Measurements from ENCODE around the gene OR2AJ1.

Gene OR2AJ1

DNA sequence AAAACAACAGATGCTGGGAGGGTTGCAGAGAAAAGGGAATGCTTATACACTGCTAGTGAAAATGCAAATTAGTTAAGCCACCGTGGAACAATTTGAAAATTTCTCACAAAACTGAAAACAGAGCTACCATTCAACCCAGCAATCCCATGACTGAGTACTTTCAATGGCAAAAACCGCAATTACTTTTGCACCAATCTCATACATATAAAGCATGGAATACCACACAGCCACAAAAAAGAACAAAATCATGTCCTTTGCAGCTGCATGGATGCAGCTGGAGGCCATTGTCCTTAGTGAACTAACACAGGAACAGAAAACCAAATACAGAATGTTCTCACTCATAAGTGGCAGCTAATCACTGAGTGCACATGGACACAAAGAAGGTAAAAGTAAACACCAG is 10.9 kb upstream of the OR2AJ1 start (continued):
- TF ChIP-seq SCRT2 (tag by site-specific recombination; IDR thresholded peaks at IDR 0.05) (no peak), ZNF501 (tag by site-specific recombination; IDR thresholded peaks at IDR 0.05) (no peak), KLF10 (tag by site-specific recombination; IDR thresholded peaks at IDR 0.05) (no peak)

DNA sequence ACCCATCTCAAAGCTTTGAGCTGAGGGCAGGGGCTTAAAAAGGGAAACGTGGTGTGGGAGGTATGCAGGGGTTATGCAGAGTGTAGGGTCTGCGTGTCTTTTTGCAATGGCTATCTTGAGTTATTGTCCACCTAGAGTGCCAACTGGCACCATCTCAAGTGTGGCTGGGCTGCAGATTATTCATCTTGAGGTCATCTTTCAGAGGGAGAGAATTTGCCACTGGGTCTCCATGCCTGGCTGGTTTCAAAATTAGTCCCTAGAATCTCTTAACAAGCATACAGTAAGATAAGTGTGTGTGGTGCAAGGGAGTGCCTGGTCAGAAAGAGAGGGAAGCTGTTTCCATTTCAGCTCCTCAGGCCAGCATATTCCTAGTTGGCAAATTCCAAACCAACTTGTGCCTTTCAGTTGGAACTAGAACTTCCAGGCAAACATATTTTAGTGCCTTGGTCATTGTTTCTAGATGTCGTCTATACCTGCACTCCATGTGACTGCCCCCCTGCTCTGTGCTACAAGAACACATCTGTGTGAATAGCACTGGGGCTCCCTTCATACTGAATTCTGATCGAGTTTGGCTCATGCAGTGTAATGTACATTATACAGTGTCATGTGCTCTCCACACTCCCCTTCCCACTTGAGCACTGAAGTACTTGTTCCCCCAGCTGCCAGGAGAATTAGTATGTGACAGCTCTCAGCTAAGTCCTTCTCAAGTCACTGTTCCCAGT is 9.6 kb upstream of the OR2AJ1 start:
- H3K9me3 ChIP-seq (ENCODE audit: control insufficient read depth, insufficient read depth, low read depth, low read length), result no peaks in the 10 kb centered on the region
- H3K36me3 ChIP-seq (ENCODE audit: control insufficient read depth in 2 of 2, insufficient read depth in 1 of 2, low read length in 2 of 2), result no peaks in the 10 kb centered on the region
- H3K27ac ChIP-seq (ENCODE audit: extremely low read depth, low read depth, low read length), result no peak overlapping the region
- no peaks in the 10 kb centered on the region for H3K4me1 ChIP-seq (ENCODE audit: control insufficient read depth, insufficient read depth, low read length)
- no peak overlapping the region for H3K4me3 ChIP-seq (ENCODE audit: low read depth, low read length)
- CTCF ChIA-PET, result no interaction called here
- TF ChIP-seq ZEB2 (tag by site-specific recombination; IDR thresholded peaks at IDR 0.05) (no peak), SCRT2 (tag by site-specific recombination; IDR thresholded peaks at IDR 0.05) (no peak), ZNF202 (tag by site-specific recombination; IDR thresholded peaks at IDR 0.05; ENCODE audit: borderline replicate concordance) (no peak)
- TF ChIP-seq, protein P1, sequence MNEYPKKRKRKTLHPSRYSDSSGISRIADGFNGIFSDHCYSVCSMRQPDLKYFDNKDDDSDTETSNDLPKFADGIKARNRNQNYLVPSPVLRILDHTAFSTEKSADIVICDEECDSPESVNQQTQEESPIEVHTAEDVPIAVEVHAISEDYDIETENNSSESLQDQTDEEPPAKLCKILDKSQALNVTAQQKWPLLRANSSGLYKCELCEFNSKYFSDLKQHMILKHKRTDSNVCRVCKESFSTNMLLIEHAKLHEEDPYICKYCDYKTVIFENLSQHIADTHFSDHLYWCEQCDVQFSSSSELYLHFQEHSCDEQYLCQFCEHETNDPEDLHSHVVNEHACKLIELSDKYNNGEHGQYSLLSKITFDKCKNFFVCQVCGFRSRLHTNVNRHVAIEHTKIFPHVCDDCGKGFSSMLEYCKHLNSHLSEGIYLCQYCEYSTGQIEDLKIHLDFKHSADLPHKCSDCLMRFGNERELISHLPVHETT (tag by site-specific recombination; IDR thresholded peaks at IDR 0.05), result no peak
- TF ChIP-seq, protein P2, sequence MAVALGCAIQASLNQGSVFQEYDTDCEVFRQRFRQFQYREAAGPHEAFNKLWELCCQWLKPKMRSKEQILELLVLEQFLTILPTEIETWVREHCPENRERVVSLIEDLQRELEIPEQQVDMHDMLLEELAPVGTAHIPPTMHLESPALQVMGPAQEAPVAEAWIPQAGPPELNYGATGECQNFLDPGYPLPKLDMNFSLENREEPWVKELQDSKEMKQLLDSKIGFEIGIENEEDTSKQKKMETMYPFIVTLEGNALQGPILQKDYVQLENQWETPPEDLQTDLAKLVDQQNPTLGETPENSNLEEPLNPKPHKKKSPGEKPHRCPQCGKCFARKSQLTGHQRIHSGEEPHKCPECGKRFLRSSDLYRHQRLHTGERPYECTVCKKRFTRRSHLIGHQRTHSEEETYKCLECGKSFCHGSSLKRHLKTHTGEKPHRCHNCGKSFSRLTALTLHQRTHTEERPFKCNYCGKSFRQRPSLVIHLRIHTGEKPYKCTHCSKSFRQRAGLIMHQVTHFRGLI (tag by site-specific recombination; IDR thresholded peaks at IDR 0.05), result no peak
- POLR2A ChIA-PET, result no interaction called here

DNA sequence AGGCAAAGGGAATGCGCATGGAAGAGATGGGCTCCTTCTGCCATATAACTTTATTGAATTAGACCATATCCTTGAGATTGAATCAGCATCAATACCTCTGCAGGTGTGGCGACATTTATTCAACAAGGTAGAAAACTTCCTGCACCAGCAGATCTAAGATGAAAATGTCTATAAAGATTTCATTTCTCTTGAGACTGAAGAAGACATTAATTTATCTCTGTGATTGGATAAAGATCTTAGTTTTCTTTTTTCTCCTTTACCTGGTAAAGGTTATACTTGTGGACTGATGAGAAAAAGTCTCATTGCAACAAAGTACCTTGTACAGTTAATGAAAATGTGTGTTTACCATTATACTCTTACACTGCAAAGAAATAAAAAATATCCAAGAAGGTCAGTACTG is 4.7 kb upstream of the OR2AJ1 start, which contains the start of gene OR2T8:
Gene OR2T8, plus strand, starts transcription at position 301 of the 400 bp plus-strand sequence. CDS start 766 bp downstream, outside the sequence.
- Histone ChIP-seq H3K4me1 (ENCODE audit: control insufficient read depth, insufficient read depth, low read length) (no peaks in the 10 kb centered on the region), H3K27ac (ENCODE audit: extremely low read depth, low read depth, low read length) (no peak within 1 kb of the TSS), H3K36me3 (ENCODE audit: control insufficient read depth in 2 of 2, insufficient read depth in 1 of 2, low read length in 2 of 2) (no peaks in the 10 kb centered on the region), H3K4me3 (ENCODE audit: low read depth, low read length) (no peak within 1 kb of the TSS), H3K9me3 (ENCODE audit: control insufficient read depth, insufficient read depth, low read depth, low read length) (no peaks in the 10 kb centered on the region)
- TF ChIP-seq ZEB2 (tag by site-specific recombination; IDR thresholded peaks at IDR 0.05) (no peak), SETDB1 (IDR thresholded peaks at IDR 0.05; ENCODE audit: insufficient read length, low read length) (no peak), ZNF791 (tag by site-specific recombination; IDR thresholded peaks at IDR 0.05) (no peak), ZNF670 (tag by site-specific recombination; IDR thresholded peaks at IDR 0.05; ENCODE audit: low read depth) (no peak), ZNF473 (tag by site-specific recombination; IDR thresholded peaks at IDR 0.05) (no peak), ZNF350 (tag by site-specific recombination; IDR thresholded peaks at IDR 0.05) (no peak), MEIS1 (CRISPR knock-in tag; IDR thresholded peaks at IDR 0.05; ENCODE audit: borderline replicate concordance) (no peak), ZNF621 (tag by site-specific recombination; IDR thresholded peaks at IDR 0.05) (no peak), ZNF426 (tag by site-specific recombination; IDR thresholded peaks at IDR 0.05) (no peak), ZBTB7A (tag by site-specific recombination; IDR thresholded peaks at IDR 0.05; ENCODE audit: low read depth) (no peak), ZNF610 (tag by site-specific recombination; IDR thresholded peaks at IDR 0.05; ENCODE audit: borderline replicate concordance) (no peak), ZNF529 (tag by site-specific recombination; IDR thresholded peaks at IDR 0.05; ENCODE audit: insufficient replicate concordance) (no peak), ZNF19 (tag by site-specific recombination; IDR thresholded peaks at IDR 0.05; ENCODE audit: low read depth) (no peak), ZNF555 (tag by site-specific recombination; conservative IDR thresholded peaks at IDR 0.05) (no peak), SCRT1 (tag by site-specific recombination; IDR thresholded peaks at IDR 0.05; ENCODE audit: borderline replicate concordance) (no peak), ZNF324 (tag by site-specific recombination; IDR thresholded peaks at IDR 0.05) (no peak), ZNF121 (tag by site-specific recombination; IDR thresholded peaks at IDR 0.05) (no peak)
- TF ChIP-seq, protein P3, sequence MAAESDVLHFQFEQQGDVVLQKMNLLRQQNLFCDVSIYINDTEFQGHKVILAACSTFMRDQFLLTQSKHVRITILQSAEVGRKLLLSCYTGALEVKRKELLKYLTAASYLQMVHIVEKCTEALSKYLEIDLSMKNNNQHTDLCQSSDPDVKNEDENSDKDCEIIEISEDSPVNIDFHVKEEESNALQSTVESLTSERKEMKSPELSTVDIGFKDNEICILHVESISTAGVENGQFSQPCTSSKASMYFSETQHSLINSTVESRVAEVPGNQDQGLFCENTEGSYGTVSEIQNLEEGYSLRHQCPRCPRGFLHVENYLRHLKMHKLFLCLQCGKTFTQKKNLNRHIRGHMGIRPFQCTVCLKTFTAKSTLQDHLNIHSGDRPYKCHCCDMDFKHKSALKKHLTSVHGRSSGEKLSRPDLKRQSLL (tag by site-specific recombination; IDR thresholded peaks at IDR 0.05), result no peak
- TF ChIP-seq, protein P4, sequence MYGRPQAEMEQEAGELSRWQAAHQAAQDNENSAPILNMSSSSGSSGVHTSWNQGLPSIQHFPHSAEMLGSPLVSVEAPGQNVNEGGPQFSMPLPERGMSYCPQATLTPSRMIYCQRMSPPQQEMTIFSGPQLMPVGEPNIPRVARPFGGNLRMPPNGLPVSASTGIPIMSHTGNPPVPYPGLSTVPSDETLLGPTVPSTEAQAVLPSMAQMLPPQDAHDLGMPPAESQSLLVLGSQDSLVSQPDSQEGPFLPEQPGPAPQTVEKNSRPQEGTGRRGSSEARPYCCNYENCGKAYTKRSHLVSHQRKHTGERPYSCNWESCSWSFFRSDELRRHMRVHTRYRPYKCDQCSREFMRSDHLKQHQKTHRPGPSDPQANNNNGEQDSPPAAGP (tag by site-specific recombination; IDR thresholded peaks at IDR 0.05), result no peak
- TF ChIP-seq, protein P1 (tag by site-specific recombination; IDR thresholded peaks at IDR 0.05), result no peak
- ChIA-PET CTCF (no interaction called here), POLR2A (no interaction called here)
